Measurements from ENCODE around the gene FNDC3B.

DNA sequence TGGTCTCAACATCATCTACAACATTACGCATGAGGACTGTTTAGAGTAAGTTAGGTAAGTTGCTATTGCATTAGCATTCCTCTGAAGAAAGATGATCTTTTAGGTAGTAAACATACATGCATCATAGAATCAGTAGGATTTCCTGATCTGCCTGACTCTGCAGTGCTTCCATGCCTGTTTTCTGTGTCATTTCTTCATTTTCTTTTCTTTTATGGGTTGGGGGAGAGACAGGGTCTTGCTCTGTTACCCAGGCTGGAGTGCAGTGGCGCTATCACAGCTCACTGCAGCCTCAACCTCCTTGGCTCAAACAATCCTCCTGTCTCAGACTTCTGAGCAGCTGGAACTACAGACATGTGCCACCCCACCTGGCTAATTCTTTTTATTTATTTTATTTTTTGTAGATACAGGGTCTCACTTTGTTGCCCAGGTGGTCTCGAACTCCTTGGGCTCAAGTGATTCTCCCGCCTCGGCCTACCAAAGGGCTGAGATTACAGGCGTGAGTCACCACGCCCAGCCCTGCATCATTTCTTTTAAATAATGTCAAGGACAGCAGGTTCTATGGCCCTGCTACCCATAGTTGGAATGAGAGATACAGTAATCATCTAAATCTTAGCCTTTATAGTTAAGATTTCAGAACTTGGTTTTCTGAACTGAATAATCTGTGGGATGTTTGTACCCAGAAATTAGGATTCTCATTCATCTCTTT, 224.6 kb downstream of the FNDC3B start:
- TF ChIP-seq, protein P1, sequence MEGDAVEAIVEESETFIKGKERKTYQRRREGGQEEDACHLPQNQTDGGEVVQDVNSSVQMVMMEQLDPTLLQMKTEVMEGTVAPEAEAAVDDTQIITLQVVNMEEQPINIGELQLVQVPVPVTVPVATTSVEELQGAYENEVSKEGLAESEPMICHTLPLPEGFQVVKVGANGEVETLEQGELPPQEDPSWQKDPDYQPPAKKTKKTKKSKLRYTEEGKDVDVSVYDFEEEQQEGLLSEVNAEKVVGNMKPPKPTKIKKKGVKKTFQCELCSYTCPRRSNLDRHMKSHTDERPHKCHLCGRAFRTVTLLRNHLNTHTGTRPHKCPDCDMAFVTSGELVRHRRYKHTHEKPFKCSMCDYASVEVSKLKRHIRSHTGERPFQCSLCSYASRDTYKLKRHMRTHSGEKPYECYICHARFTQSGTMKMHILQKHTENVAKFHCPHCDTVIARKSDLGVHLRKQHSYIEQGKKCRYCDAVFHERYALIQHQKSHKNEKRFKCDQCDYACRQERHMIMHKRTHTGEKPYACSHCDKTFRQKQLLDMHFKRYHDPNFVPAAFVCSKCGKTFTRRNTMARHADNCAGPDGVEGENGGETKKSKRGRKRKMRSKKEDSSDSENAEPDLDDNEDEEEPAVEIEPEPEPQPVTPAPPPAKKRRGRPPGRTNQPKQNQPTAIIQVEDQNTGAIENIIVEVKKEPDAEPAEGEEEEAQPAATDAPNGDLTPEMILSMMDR (IDR thresholded peaks at IDR 0.05) = no peak
- no peak for TF ChIP-seq POLR2A (IDR thresholded peaks at IDR 0.05)

Measured in testis (tissue), 2 donors.